ENCODE measurements around the gene POLR2L.

POLR2L gene

DNA sequence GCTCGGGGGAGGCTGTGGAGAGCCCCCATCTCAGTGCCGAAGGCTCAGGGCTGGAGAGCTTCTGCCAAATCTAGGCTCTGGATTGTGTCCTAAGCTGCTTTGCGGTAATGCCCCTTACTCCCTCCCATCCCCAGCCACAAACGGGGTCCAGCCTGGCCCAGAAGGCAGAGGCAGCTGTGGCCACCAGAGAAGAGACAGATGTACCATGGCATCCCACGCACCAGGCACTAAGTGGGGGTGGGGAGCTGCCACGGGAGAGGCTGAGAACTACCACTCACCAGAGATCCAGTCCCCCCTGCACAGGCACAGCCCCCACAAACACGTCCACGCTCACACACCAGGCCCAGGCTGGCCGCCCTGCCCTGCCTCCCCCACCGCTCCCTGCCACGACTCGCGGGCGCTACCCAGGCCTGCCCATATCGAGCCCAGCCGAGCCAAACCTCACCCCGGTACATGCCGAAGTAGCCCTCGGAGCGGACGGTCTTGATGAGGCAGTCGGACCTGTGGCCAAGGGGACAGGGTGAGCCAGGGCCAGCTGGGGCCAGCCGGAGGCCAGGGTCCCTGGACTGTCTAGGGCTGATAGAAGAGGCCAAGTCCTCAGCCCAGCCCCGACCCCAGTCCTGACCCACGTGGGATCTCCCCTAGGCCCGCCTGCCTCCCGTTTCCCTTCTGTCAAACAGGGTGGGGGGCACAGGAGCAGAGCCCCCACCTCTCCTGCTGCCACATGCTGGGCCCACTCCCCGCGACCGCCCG, 48.1 kb downstream of the POLR2L start:
- H3K9me3 ChIP-seq = no peaks in the 10 kb centered on the region
- no peak overlapping the region for H3K27ac ChIP-seq
- TF ChIP-seq, protein P1, sequence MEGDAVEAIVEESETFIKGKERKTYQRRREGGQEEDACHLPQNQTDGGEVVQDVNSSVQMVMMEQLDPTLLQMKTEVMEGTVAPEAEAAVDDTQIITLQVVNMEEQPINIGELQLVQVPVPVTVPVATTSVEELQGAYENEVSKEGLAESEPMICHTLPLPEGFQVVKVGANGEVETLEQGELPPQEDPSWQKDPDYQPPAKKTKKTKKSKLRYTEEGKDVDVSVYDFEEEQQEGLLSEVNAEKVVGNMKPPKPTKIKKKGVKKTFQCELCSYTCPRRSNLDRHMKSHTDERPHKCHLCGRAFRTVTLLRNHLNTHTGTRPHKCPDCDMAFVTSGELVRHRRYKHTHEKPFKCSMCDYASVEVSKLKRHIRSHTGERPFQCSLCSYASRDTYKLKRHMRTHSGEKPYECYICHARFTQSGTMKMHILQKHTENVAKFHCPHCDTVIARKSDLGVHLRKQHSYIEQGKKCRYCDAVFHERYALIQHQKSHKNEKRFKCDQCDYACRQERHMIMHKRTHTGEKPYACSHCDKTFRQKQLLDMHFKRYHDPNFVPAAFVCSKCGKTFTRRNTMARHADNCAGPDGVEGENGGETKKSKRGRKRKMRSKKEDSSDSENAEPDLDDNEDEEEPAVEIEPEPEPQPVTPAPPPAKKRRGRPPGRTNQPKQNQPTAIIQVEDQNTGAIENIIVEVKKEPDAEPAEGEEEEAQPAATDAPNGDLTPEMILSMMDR (IDR thresholded peaks at IDR 0.05) = no peak
- peaks cover 0 to 46% (median 29%) of the 10 kb centered on the region in 4 donors for H3K4me1 ChIP-seq
- H3K27me3 ChIP-seq = peaks cover 0 to 18% of the 10 kb centered on the region in 2 donors
- H3K36me3 ChIP-seq = peaks cover 0 to 30% (median 5%) of the 10 kb centered on the region in 3 donors
- no peak overlapping the region for H3K4me3 ChIP-seq
- intact Hi-C loops (cut with DNase I; ENCODE audit: low total_unique reads) = no loop called here
- no peak for DNase-seq

DNA sequence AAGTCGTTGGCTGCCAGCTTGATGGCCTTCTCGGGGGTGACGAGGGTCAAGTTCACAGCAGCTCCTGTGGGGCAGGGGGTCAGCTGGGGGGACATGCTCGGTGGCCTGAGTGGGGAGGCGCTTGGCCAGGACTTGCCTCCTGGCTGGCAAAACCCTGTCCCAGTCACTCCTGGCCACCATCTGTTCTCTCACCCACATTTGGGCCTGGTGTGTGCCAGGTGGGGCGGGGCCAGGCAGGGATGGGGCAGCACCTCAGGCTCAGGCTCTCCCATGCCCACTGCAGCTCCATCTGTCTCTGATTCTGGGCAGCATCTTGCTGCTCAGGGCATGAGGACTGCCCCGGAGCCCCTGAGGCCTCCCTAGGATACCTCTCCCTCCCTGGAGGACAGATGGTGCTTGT, 48.8 kb downstream of the POLR2L start:
- TF ChIP-seq, protein P1 (IDR thresholded peaks at IDR 0.05) = no peak
- no peak overlapping the region for H3K27ac ChIP-seq
- intact Hi-C loops (cut with DNase I; ENCODE audit: low total_unique reads) = no loop called here
- H3K9me3 ChIP-seq = no peaks in the 10 kb centered on the region
- no peak for DNase-seq
- peaks cover 0 to 24% of the 10 kb centered on the region in 2 donors for H3K27me3 ChIP-seq
- peaks cover 0 to 47% (median 28%) of the 10 kb centered on the region in 4 donors for H3K4me1 ChIP-seq
- peaks cover 0 to 28% (median 5%) of the 10 kb centered on the region in 3 donors for H3K36me3 ChIP-seq
- H3K4me3 ChIP-seq = no peak overlapping the region

DNA sequence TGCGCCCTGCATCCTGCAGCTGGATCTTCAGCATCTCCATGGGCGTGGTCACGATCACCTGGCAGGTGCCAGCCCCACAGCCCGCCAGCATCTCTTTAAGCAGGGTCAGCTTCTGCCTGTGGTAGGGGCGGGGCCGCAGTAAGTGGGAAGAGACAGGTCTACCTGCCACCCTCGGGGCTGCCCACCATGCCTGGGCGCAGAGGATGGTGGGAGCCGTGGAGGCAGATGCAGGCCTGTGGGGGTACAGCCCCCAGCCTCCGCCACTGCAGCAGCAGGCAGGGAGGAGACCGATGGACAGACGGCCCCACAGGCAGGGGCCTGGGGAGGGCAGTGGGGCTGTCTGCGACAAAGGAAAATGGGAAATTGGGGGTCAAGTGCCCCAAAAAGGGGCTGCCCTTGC, 49.5 kb downstream of the POLR2L start:
- intact Hi-C loops (cut with DNase I; ENCODE audit: low total_unique reads) = no loop called here
- TF ChIP-seq, protein P1 (IDR thresholded peaks at IDR 0.05) = no peak
- Histone ChIP-seq H3K36me3 (peaks cover 0 to 28% (median 5%) of the 10 kb centered on the region in 3 donors), H3K9me3 (no peaks in the 10 kb centered on the region), H3K4me3 (no peak overlapping the region), H3K27ac (no peak overlapping the region), H3K27me3 (peaks cover 0 to 31% of the 10 kb centered on the region in 2 donors), H3K4me1 (peaks cover 0 to 42% (median 25%) of the 10 kb centered on the region in 4 donors)
- DNase-seq = no peak

DNA sequence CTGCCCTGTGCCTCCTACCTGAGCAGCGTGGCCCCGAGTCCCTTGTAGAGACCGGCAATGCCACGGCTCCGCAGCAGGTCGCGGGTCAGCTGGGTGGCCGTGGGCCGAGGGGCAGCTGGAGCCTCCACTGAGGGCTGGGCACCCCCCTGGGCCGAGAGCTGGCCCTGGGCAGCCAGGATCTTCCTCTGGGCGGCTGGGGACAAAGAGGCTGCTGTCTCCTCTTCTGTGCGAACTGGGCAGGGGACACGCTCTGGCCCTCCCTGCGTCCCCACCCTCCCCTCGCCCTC, 49.9 kb downstream of the POLR2L start:
- DNase-seq = no peak
- peaks cover 0 to 28% (median 5%) of the 10 kb centered on the region in 3 donors for H3K36me3 ChIP-seq
- intact Hi-C loops (cut with DNase I; ENCODE audit: low total_unique reads) = no loop called here
- H3K27ac ChIP-seq = no peak overlapping the region
- H3K4me1 ChIP-seq = peaks cover 0 to 42% (median 25%) of the 10 kb centered on the region in 4 donors
- H3K4me3 ChIP-seq = no peak overlapping the region
- TF ChIP-seq, protein P1 (IDR thresholded peaks at IDR 0.05) = no peak
- no peaks in the 10 kb centered on the region for H3K9me3 ChIP-seq
- peaks cover 0 to 35% of the 10 kb centered on the region in 2 donors for H3K27me3 ChIP-seq

- no peak for DNase-seq
- Histone ChIP-seq H3K27ac (no peak overlapping the region), H3K36me3 (peaks cover 0 to 28% (median 5%) of the 10 kb centered on the region in 3 donors), H3K27me3 (peaks cover 0 to 41% of the 10 kb centered on the region in 2 donors), H3K9me3 (no peaks in the 10 kb centered on the region), H3K4me1 (peaks cover 0 to 38% (median 23%) of the 10 kb centered on the region in 4 donors), H3K4me3 (no peak overlapping the region)
- TF ChIP-seq, protein P1 (IDR thresholded peaks at IDR 0.05) = no peak
- intact Hi-C loops (cut with DNase I; ENCODE audit: low total_unique reads) = no loop called here
These were observed 50.4 kb downstream of the POLR2L start for GRCh38 chr11:791658-792534.

Measured in tibial artery (tissue), 4 donors.